ENCODE data around the gene ZNF385A.

Gene ZNF385A

DNA sequence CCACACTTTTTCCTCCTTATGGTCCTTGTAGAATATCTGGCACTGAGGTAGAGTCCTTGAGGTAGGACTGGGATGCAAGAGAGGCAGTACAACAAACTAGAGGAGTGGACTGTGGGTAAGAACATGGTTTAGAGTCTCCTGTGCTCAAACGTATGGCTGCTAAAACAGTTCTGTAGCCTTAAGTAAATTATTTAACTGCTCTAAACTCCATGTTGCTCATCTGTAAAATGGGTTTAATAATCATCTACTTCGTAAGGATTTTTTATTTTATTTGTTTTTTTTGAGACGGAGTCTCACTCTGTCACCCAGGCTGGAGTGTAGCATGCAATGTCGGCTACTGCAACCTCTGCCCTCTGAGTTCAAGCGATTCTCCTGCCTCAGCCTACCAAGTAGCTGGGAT is 63.2 kb downstream of the ZNF385A start:
- ATAC-seq, result no peak
- peaks cover 20% of the 10 kb centered on the region for H3K4me1 Mint-ChIP-seq

More for the DNA sequence above, 63.2 kb downstream of the ZNF385A start:
- Mint-ChIP-seq H3K4me3 (no peak overlapping the region), H3K36me3 (no peaks in the 10 kb centered on the region), H3K9me3 (no peaks in the 10 kb centered on the region), H3K27ac (no peak overlapping the region), H3K27me3 (no peaks in the 10 kb centered on the region)
